ENCODE data around the gene PHF12. TPM values are rescaled to one million over a fixed set of nuclear protein-coding genes. Genes with fewer than 3 reads are reported as not detected.

The PHF12 gene
- total RNA-seq, 4 donors from 2014 or later: 27.8 to 44.5 (median 36.7) TPM

- Histone ChIP-seq H3K4me3 (no peak overlapping the region), H3K4me1 (no peaks in the 10 kb centered on the region), H3K27me3 (no peaks in the 10 kb centered on the region), H3K36me3 (peaks cover 10 to 24% (median 16%) of the 10 kb centered on the region in 4 donors), H3K27ac (replicated peaks in 1 of 4) (no peak overlapping the region), H3K9me3 (no peaks in the 10 kb centered on the region)
- TF ChIP-seq POLR2A (IDR thresholded peaks at IDR 0.05; ENCODE audit: low read depth) (no peak), EP300 (IDR thresholded peaks at IDR 0.05) (no peak), POLR2AphosphoS5 (IDR thresholded peaks at IDR 0.05) (no peak), CTCF (IDR thresholded peaks at IDR 0.05) (no peak)
- 91% methylated on average over 3 of the region's 3 CpGs for WGBS
- DNase-seq (ENCODE audit: extremely low spot score): no peak
- intact Hi-C loops (cut with DNase I): no loop called here
Observed at GRCh38 chr17:28874750-28875149, 76.6 kb downstream of the PHF12 start.

- no peak overlapping the region for H3K27ac ChIP-seq (replicated peaks in 1 of 4)
- peaks cover under 1 to 15% (median 7%) of the 10 kb centered on the region in 4 donors for H3K36me3 ChIP-seq
- no peaks in the 10 kb centered on the region for H3K4me1 ChIP-seq
- no peak for DNase-seq (ENCODE audit: extremely low spot score)
- WGBS: 89% methylated on average over 7 of the region's 7 CpGs
- H3K4me3 ChIP-seq: no peak overlapping the region
- intact Hi-C loops (cut with DNase I): no loop called here
- H3K27me3 ChIP-seq: no peaks in the 10 kb centered on the region
- no peak for TF ChIP-seq POLR2A (IDR thresholded peaks at IDR 0.05; ENCODE audit: low read depth)
- TF ChIP-seq EP300 (IDR thresholded peaks at IDR 0.05): no peak
- TF ChIP-seq CTCF (IDR thresholded peaks at IDR 0.05): no peak
- TF ChIP-seq POLR2AphosphoS5 (IDR thresholded peaks at IDR 0.05): no peak
- no peaks in the 10 kb centered on the region for H3K9me3 ChIP-seq
Observed at GRCh38 chr17:28873839-28874238, 77.5 kb downstream of the PHF12 start.

GRCh38 chr17:28871056-28871579 is 80.2 kb downstream of the PHF12 start:
- Histone ChIP-seq H3K36me3 (no peaks in the 10 kb centered on the region), H3K9me3 (no peaks in the 10 kb centered on the region), H3K4me1 (no peaks in the 10 kb centered on the region), H3K27me3 (no peaks in the 10 kb centered on the region), H3K27ac (replicated peaks in 1 of 4) (no peak overlapping the region), H3K4me3 (no peak overlapping the region)
- 92% methylated on average over 6 of the region's 6 CpGs for WGBS
- DNase-seq (ENCODE audit: extremely low spot score): no peak
- TF ChIP-seq EP300 (IDR thresholded peaks at IDR 0.05) (no peak), POLR2A (IDR thresholded peaks at IDR 0.05; ENCODE audit: low read depth) (no peak), POLR2AphosphoS5 (IDR thresholded peaks at IDR 0.05) (no peak), CTCF (IDR thresholded peaks at IDR 0.05) (no peak)
- intact Hi-C loops (cut with DNase I): no loop called here

GRCh38 chr17:28867276-28867675 is 84.0 kb downstream of the PHF12 start:
- no peak overlapping the region for H3K27ac ChIP-seq (replicated peaks in 1 of 4)
- H3K9me3 ChIP-seq: no peaks in the 10 kb centered on the region
- no peaks in the 10 kb centered on the region for H3K27me3 ChIP-seq
- WGBS: 94% methylated on average over 7 of the region's 7 CpGs
- H3K4me1 ChIP-seq: no peaks in the 10 kb centered on the region
- intact Hi-C loops (cut with DNase I): no loop called here
- no peak for DNase-seq (ENCODE audit: extremely low spot score)
- H3K4me3 ChIP-seq: no peak overlapping the region
- H3K36me3 ChIP-seq: peaks cover 0 to 8% (median 0%) of the 10 kb centered on the region in 4 donors
- TF ChIP-seq EP300 (IDR thresholded peaks at IDR 0.05): no peak
- TF ChIP-seq POLR2A (IDR thresholded peaks at IDR 0.05; ENCODE audit: low read depth): no peak
- TF ChIP-seq POLR2AphosphoS5 (IDR thresholded peaks at IDR 0.05): no peak
- no peak for TF ChIP-seq CTCF (IDR thresholded peaks at IDR 0.05)
